Heart right ventricle (tissue), 16 donors: ENCODE measurements around the gene C1QL3. TPM values are rescaled to one million over a fixed set of nuclear protein-coding genes. Genes with fewer than 3 reads are reported as not detected.

Source experiments
- ATAC-seq, 8 donors: fragments of 200-7000 bp; cut with Tn5 transposase; one replicate each; pipeline ENCODE4 v1.9.1; 2020; ENCODE audit warnings: mild to moderate bottlenecking in 8 of 8, moderate library complexity in 8 of 8, moderate number of reproducible peaks in 1 of 8
- DNase-seq, 2 donors: peaks; one replicate each; pipeline ENCODE4 v3.0.0-alpha.2; 2020
- H3K27ac ChIP-seq, 10 donors: fragments of 200-600 bp; sonication (generic) in 2 of 10; one replicate each; pipeline versions ENCODE4 v1.5.0 to v1.8.0; 2020 to 2022; ENCODE audit warnings: mild to moderate bottlenecking in 3 of 10
- H3K27me3 ChIP-seq, 7 donors: fragments of 200-600 bp; one replicate each; pipeline ENCODE4 v1.8.0; 2021 to 2022; ENCODE audit warnings: mild to moderate bottlenecking in 2 of 7
- H3K36me3 ChIP-seq, 9 donors: fragments of 200-600 bp; sonication (generic) in 1 of 9; one replicate each; pipeline versions ENCODE4 v1.5.0 to v1.8.0; 2020 to 2022; ENCODE audit warnings: mild to moderate bottlenecking in 2 of 9
- H3K4me1 ChIP-seq, 9 donors: fragments of 200-600 bp; sonication (generic) in 1 of 9; one replicate each; pipeline versions ENCODE4 v1.5.0 to v1.8.0; 2020 to 2022; ENCODE audit warnings: mild to moderate bottlenecking in 4 of 9
- H3K4me3 ChIP-seq, 10 donors: fragments of 200-600 bp; sonication (generic) in 2 of 10; one replicate each; pipeline versions ENCODE4 v1.5.0 to v1.8.0; 2020 to 2022; ENCODE audit warnings: mild to moderate bottlenecking in 7 of 10, moderate library complexity in 2 of 10
- H3K9me3 ChIP-seq, 11 donors: fragments of 200-600 bp in 10 of 11; sonication (generic) in 2 of 11; one replicate each; pipeline versions ENCODE4 v1.5.0 to v1.8.0; 2013 to 2022; ENCODE audit warnings: mild to moderate bottlenecking in 2 of 11, control low read depth in 1 of 11, moderate library complexity in 1 of 11
- CTCF ChIP-seq, 9 donors: fragments of 200-600 bp; sonication (generic) in 2 of 9; IDR thresholded peaks; one replicate each; pipeline versions ENCODE4 v1.5.0 to v1.8.0; 2021 to 2022; ENCODE audit warnings: antibody characterized with exemption in 9 of 9, mild to moderate bottlenecking in 5 of 9, moderate library complexity in 1 of 9
- WGBS, 2 donors: extraction: QIAGEN DNeasy Blood & Tissue Kit; methylation state at CpG; one replicate each; pipeline ENCODE4 v1.1.7; 2013; ENCODE audit warnings: inconsistent platforms in 1 of 2; 5-methylcytosine and 5-hydroxymethylcytosine counted together
- intact Hi-C, 10 donors: fragments of 100-400 bp; cut with DNase I; formaldehyde crosslinking; loops; one replicate each; pipeline versions ENCODE4 v1.11.1 to v1.14.2; 2022
- polyA plus RNA-seq, 2 donors: library from polyadenylated mRNA; stranded (reverse); fragments of 200-250 nt; gene quantifications; one replicate each; pipeline ENCODE4 v1.2.3, GENCODE V29; 2013
- total RNA-seq, 10 donors: library from RNA; stranded (reverse); fragmentation: NEBNext Ultra II Directional in 3 of 10; extraction: Animal tissue kit (Norgen Biotek cat#: 25700) in 3 of 10; gene quantifications; one replicate each; pipeline versions ENCODE4 v1.2.1 to v1.2.4, GENCODE V29; 2021 to 2023
- donor health status: Arrhythmogenic right ventricular cardiomyopathy.
- donor health status: ischemic (EF 13 %, LVEDD 7.1; RV severe dilation, severe dysfunction).
- donor health status: healthy with polysubstance abuse.
- donor health status: DM: no; HTN: yes; CAD: no.
- donor health status: DM: no; HTN: no; CAD: no.
- donor health status: ischemic (EF 25% LVEDD 6.9; RV normal size, moderate dysfunction).
- donor health status: ischemic (EF 25% LVEDD 5.7; RV mildly dilated, moderate dysfunction).
- donor health status: healthy.
- donor health status: DM: yes; HTN: yes; CAD: no.
- donor health status: Ischemic cardiomyopathy.
- donor health status: ischemic (EF 35%, LVEDD 5.7; RV mildly dilated, moderate dysfunction).
- donor health status: nonischemic (EF 11% LVEDD 7.7; RV severe dilation, severe dysfunction).
- donor health status: DM: yes; HTN: yes; CAD: no.
- donor health status: PGD.
- donor health status: ischemic (EF 29% LVEDD 5.4; RV normal size, mild dysfunction).
- donor health status: nonischemic (EF 23%, LVEDD 6.1; RV moderate dilation, normal function).

Gene C1QL3
- total and polyA plus RNA-seq, 12 donors = 0.03 to 0.24 (median 0.10) TPM; not detected in 9

GRCh38 chr10:16562891-16563290, 41.2 kb upstream of the C1QL3 start:
- WGBS, 2 donors = 86% methylated on average over 6 of the region's 6 CpGs
- ATAC-seq = no peak
- Histone ChIP-seq H3K4me1 (peaks cover 0 to 6% (median 0%) of the 10 kb centered on the region in 9 donors), H3K27me3 (peaks cover 0 to 6% (median 0%) of the 10 kb centered on the region in 7 donors), H3K27ac (no peak overlapping the region), H3K36me3 (no peaks in the 10 kb centered on the region), H3K4me3 (no peak overlapping the region), H3K9me3 (peaks cover 0 to 12% (median 4%) of the 10 kb centered on the region in 11 donors)
- intact Hi-C loops = no loop called here
- no peak for TF ChIP-seq CTCF (IDR thresholded peaks at IDR 0.05)
- no peak for DNase-seq

GRCh38 chr10:16559236-16559773, 37.6 kb upstream of the C1QL3 start:
- no peak for DNase-seq
- H3K4me3 ChIP-seq = no peak overlapping the region
- 57 to 66% methylated on average over 5 of the region's 5 CpGs for WGBS, 2 donors
- TF ChIP-seq CTCF (IDR thresholded peaks at IDR 0.05) = no peak
- H3K9me3 ChIP-seq = peaks cover 0 to 17% (median 5%) of the 10 kb centered on the region in 11 donors
- H3K4me1 ChIP-seq = no peaks in the 10 kb centered on the region
- intact Hi-C loops = no loop called here
- H3K27ac ChIP-seq = no peak overlapping the region
- peaks cover 0 to 6% (median 0%) of the 10 kb centered on the region in 7 donors for H3K27me3 ChIP-seq
- ATAC-seq = no peak
- H3K36me3 ChIP-seq = no peaks in the 10 kb centered on the region

GRCh38 chr10:16547973-16548372, 26.3 kb upstream of the C1QL3 start:
- Histone ChIP-seq H3K9me3 (no peaks in the 10 kb centered on the region), H3K27ac (no peak overlapping the region), H3K4me1 (peaks cover 0 to 3% (median 0%) of the 10 kb centered on the region in 9 donors), H3K36me3 (no peaks in the 10 kb centered on the region), H3K4me3 (no peak overlapping the region), H3K27me3 (peaks cover 0 to 5% (median 0%) of the 10 kb centered on the region in 7 donors)
- intact Hi-C loops = no loop called here
- 86 to 93% methylated on average over 4 of the region's 4 CpGs for WGBS, 2 donors
- TF ChIP-seq CTCF (IDR thresholded peaks at IDR 0.05) = no peak
- DNase-seq = no peak
- ATAC-seq = no peak

- WGBS, 2 donors = 12 to 14% methylated on average over 7 of the region's 7 CpGs
- H3K36me3 ChIP-seq = no peaks in the 10 kb centered on the region
- ATAC-seq = peak in 1 of 8 donors; percentile 58
Observed at GRCh38 chr10:16545116-16545736, 23.5 kb upstream of the C1QL3 start.

More at GRCh38 chr10:16545116-16545736, 23.5 kb upstream of the C1QL3 start:
- intact Hi-C loops = no loop called here
- H3K27ac ChIP-seq = no peak overlapping the region
- H3K27me3 ChIP-seq = peaks cover 0 to 13% (median 0%) of the 10 kb centered on the region in 7 donors
- no peaks in the 10 kb centered on the region for H3K9me3 ChIP-seq
- DNase-seq = no peak
- H3K4me1 ChIP-seq = peaks cover 0 to 3% (median 0%) of the 10 kb centered on the region in 9 donors
- H3K4me3 ChIP-seq = no peak overlapping the region
- peak; percentile 29 to 65 (median 63) for TF ChIP-seq CTCF (IDR thresholded peaks at IDR 0.05)
